HG02642 (cell line): ENCODE data around the gene PTPN20.
"Not testable (repeated sequence)": the region's sequence is repeated elsewhere in the genome, so short reads cannot be mapped to it uniquely, and the experiment has no call there.

ENCODE experiments used
- ATAC-seq: cut with Tn5 transposase; IDR thresholded peaks from one replicate; pipeline ENCODE4 v1.9.1; 2021; ENCODE audit warnings: mild to moderate bottlenecking; ENCODE audit not compliant: unreplicated experiment, poor library complexity

PTPN20 gene

DNA sequence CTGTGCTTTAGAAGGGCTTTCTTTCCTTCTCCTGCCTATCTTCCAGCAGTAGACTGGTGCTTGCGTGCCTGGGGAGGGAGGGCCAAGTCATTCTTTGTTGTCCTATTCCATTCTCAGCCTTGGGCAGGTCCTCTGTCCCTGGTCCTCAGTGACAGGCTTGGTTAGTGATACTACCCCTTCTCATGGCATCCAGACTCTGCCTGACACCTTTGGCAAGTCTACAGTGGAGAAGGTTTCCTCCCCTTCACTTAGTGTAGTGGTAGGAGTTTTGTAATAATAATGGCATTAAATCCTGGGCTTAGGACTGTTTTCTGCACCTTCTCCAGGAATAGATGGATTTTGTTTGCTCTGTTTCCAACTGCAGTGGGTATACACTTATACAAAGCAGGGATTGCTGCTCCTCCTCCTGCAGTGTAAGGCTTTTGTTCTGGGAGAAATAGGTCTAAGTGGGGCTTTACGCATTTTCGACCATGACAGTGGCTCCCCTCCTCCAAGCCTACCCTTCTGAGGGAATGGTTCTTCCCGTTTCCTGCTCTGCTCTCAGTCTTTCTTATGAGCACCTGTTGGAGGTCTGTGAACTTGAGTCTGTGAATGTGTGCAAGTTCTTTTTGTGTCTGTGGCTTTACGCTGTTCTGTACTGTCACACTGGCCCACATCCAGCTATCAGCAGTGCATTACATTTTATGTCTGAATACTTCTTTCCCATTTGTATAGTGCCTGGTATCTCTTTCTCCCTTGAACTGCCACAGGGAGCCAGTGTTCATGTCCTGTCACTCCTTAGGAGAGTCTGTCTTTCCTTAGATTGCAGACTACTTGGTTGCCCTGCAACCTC is 37.7 kb downstream of the PTPN20 start:
- not testable (repeated sequence) for ATAC-seq

DNA sequence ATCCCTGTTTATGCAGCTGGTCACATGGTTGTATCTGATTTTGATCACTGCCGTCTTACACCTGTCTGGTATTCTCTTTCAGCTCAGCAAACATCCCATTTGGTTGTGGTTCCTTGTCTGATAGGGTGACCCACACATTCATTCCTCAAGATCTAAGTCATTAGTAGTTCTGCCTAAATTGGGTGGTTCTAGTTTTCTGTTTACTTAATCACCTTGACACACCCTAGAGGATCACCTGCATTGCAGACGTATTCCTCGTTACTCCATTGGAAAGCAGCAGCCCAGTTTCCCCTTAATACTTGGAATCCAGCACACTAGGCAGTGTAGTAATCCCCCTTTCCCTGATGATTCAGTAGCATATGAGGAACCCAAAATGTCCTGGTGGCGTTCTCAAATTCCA is 41.3 kb downstream of the PTPN20 start:
- ATAC-seq, result not testable (repeated sequence)

- ATAC-seq, result not testable (repeated sequence)
These were observed 49.5 kb downstream of the PTPN20 start for GRCh38 chr10:46960742-46961141.

GRCh38 chr10:46963356-46963755 is 52.1 kb downstream of the PTPN20 start:
- ATAC-seq, result not testable (repeated sequence)

GRCh38 chr10:46967013-46967412 is 55.8 kb downstream of the PTPN20 start:
- ATAC-seq, result not testable (repeated sequence)

- not testable (repeated sequence) for ATAC-seq
These were observed 69.0 kb downstream of the PTPN20 start for GRCh38 chr10:46980223-46980622.

DNA sequence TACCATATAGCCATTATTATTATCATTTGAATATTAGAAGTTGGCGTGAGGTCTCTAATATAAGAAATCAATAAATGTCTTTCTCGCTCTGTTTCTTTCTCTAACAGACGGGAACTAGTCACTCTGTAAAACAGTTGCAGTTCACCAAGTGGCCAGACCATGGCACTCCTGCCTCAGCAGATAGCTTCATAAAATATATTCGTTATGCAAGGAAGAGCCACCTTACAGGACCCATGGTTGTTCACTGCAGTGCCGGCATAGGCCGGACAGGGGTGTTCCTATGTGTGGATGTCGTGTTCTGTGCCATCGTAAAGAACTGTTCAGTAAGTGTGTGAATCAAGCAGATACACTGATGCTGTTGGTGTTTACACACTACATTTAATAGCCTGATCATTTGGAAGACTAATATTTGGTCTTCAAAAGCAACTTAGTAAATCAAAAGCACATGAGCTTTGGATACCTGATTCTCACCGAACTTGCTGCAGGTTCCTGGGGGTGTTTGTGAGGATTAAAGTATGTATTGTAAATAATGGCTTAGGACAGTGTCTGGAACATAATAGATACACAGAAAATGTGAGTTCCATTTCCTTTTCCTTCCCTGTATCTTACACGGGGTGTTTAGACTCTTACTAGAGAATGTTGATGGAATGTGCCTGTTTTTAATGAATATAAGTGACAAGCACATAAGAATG is 76.2 kb downstream of the PTPN20 start:
- peak; percentile 88 for ATAC-seq

GRCh38 chr10:46992803-46993561 is 81.8 kb downstream of the PTPN20 start:
- ATAC-seq, result no peak

DNA sequence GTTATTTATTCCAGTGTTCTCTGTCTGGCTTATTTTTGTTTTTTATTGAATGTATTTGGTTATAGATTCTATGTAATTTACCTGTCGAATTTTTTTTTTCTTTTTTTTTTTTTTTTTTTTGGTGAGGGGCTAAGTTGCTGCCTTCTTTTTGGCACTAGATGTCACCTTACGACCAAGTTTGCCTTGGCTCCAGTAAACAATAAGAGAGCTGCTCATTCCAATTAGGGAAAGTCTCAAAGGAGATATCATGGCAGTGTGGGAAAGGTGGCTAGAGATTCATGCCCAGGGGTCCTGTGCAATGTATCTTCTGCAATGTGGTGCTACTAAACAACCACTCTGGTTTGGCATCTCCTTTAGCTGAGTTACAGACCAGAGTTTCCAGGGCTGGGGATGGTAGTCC is 84.0 kb downstream of the PTPN20 start:
- ATAC-seq, result no peak

GRCh38 chr10:46998192-46998591 is 87.0 kb downstream of the PTPN20 start:
- ATAC-seq, result no peak

GRCh38 chr10:46998595-46998994 is 87.4 kb downstream of the PTPN20 start:
- no peak for ATAC-seq

GRCh38 chr10:46999217-46999616 is 88.0 kb downstream of the PTPN20 start:
- no peak for ATAC-seq

- no peak for ATAC-seq
These were observed 97.5 kb downstream of the PTPN20 start for GRCh38 chr10:47008769-47009168.

GRCh38 chr10:47009215-47009838 is 98.1 kb downstream of the PTPN20 start:
- ATAC-seq, result no peak

- ATAC-seq, result no peak
These were observed 98.8 kb downstream of the PTPN20 start for GRCh38 chr10:47010036-47010435.

DNA sequence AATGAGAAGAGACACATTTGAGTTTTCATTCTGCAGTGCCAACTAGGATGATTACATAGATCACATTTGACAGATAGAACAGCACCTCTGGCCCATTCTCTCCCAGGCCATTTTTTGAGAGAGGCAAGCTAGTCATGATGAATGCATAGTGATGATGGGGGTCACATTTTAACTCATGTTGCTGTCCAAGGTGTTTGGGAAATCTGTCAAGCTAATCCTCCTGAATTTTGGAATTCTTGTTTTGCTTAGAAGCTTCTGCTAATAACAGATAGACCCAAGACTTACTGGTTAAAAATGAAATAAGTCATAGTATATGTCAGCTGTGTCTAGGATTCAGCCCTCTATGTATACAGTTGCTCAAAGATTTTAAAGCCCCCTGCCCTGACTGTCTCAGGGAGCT is 101.0 kb downstream of the PTPN20 start:
- ATAC-seq, result no peak

GRCh38 chr10:47013507-47014154 is 102.4 kb downstream of the PTPN20 start:
- ATAC-seq, result no peak

- no peak for ATAC-seq
These were observed 104.2 kb downstream of the PTPN20 start for GRCh38 chr10:47015404-47015803.

- ATAC-seq, result no peak
These were observed 105.3 kb downstream of the PTPN20 start for GRCh38 chr10:47016564-47016963.
